WERI-Rb-1 (cell line): ENCODE data around the gene RNF212.

Experiments used
- DNase-seq: peaks from one replicate; pipeline ENCODE4 v3.0.0-alpha.2; 2020
- H3K27ac ChIP-seq: fragments of 250-450 bp; sonication (Bioruptor Pico); 2 replicates; pipeline ENCODE4 v1.5.1; 2020; ENCODE audit warnings: mild to moderate bottlenecking, moderate library complexity
- H3K27me3 ChIP-seq: fragments of 250-450 bp; sonication (Bioruptor Pico); 2 replicates; pipeline ENCODE4 v1.5.1; 2021; ENCODE audit warnings: mild to moderate bottlenecking, low read depth, moderate library complexity; ENCODE audit not compliant: insufficient read depth, severe bottlenecking
- H3K36me3 ChIP-seq: fragments of 250-450 bp; sonication (Bioruptor Pico); 2 replicates; pipeline ENCODE4 v1.5.1; 2020; ENCODE audit warnings: mild to moderate bottlenecking, moderate library complexity
- H3K4me3 ChIP-seq: 2 replicates; pipeline ENCODE4 v1.5.1; 2011; ENCODE audit warnings: low read depth, mild to moderate bottlenecking, control low read depth, low read length
- H3K9me3 ChIP-seq: fragments of 250-450 bp; sonication (Bioruptor Pico); 2 replicates; pipeline ENCODE4 v1.5.1; 2021; ENCODE audit warnings: mild to moderate bottlenecking, moderate library complexity; ENCODE audit not compliant: severe bottlenecking
- CTCF ChIP-seq: IDR thresholded peaks from 2 replicates; pipeline ENCODE4 v1.5.1; 2011; ENCODE audit warnings: low read depth, mild to moderate bottlenecking, control low read depth, inconsistent platforms, low read length

Gene RNF212

GRCh38 chr4:1045595-1046201, 67.7 kb downstream of the RNF212 start:
- DNase-seq = no peak
- H3K36me3 ChIP-seq = no peaks in the 10 kb centered on the region
- H3K4me3 ChIP-seq = no peak overlapping the region
- H3K9me3 ChIP-seq = no peaks in the 10 kb centered on the region
- H3K27ac ChIP-seq = no peak overlapping the region
- no peak for TF ChIP-seq CTCF
- H3K27me3 ChIP-seq = peaks cover 12% of the 10 kb centered on the region

GRCh38 chr4:1045193-1045594, 68.2 kb downstream of the RNF212 start:
- H3K36me3 ChIP-seq = no peaks in the 10 kb centered on the region
- DNase-seq = no peak
- peaks cover 12% of the 10 kb centered on the region for H3K27me3 ChIP-seq
- H3K4me3 ChIP-seq = no peak overlapping the region
- no peak for TF ChIP-seq CTCF
- no peak overlapping the region for H3K27ac ChIP-seq
- no peaks in the 10 kb centered on the region for H3K9me3 ChIP-seq

- no peak for TF ChIP-seq CTCF
- Histone ChIP-seq H3K27ac (no peak overlapping the region), H3K4me3 (no peak overlapping the region), H3K36me3 (no peaks in the 10 kb centered on the region), H3K27me3 (peaks cover 12% of the 10 kb centered on the region), H3K9me3 (no peaks in the 10 kb centered on the region)
- no peak for DNase-seq
These were observed 68.7 kb downstream of the RNF212 start for GRCh38 chr4:1044469-1045192.

- no peak for TF ChIP-seq CTCF
- Histone ChIP-seq H3K27me3 (peaks cover 12% of the 10 kb centered on the region), H3K27ac (no peak overlapping the region), H3K36me3 (no peaks in the 10 kb centered on the region), H3K4me3 (no peak overlapping the region), H3K9me3 (no peaks in the 10 kb centered on the region)
- DNase-seq = peak; percentile 51
These were observed 69.5 kb downstream of the RNF212 start for GRCh38 chr4:1043651-1044468.

GRCh38 chr4:1043162-1043561, 70.2 kb downstream of the RNF212 start:
- Histone ChIP-seq H3K9me3 (no peaks in the 10 kb centered on the region), H3K4me3 (no peak overlapping the region), H3K36me3 (no peaks in the 10 kb centered on the region), H3K27ac (no peak overlapping the region), H3K27me3 (peaks cover 12% of the 10 kb centered on the region)
- no peak for DNase-seq
- TF ChIP-seq CTCF = no peak
